Uterus (tissue), 4 donors: Measurements from ENCODE around the gene UQCRC1. TPM values are rescaled to one million over a fixed set of nuclear protein-coding genes. Genes with fewer than 3 reads are reported as not detected.

Experiments used
- DNase-seq, 2 donors: peaks; one replicate each; pipeline ENCODE4 v3.0.0-alpha.2; 2019 to 2020
- H3K27ac ChIP-seq, 2 donors: fragments of 200-600 bp; sonication (generic); 1 replicate in 1 of 2; 2 replicates in 1 of 2; pipeline ENCODE4 v1.5.1; 2016 to 2018
- H3K27me3 ChIP-seq, 2 donors: fragments of 200-600 bp; sonication (generic); one replicate each; pipeline ENCODE4 v1.5.1; 2018 to 2019; ENCODE audit warnings: control low read depth in 1 of 2
- H3K36me3 ChIP-seq, 2 donors: fragments of 200-600 bp; sonication (generic); one replicate each; pipeline ENCODE4 v1.5.1; 2019; ENCODE audit warnings: control low read depth in 1 of 2
- H3K4me1 ChIP-seq, 2 donors: fragments of 200-600 bp; sonication (generic); one replicate each; pipeline ENCODE4 v1.5.1; 2018 to 2019; ENCODE audit warnings: control low read depth in 1 of 2
- H3K4me3 ChIP-seq, 2 donors: fragments of 200-600 bp; sonication (generic); 1 replicate in 1 of 2; 2 replicates in 1 of 2; pipeline ENCODE4 v1.5.1; 2018 to 2019; ENCODE audit warnings: mild to moderate bottlenecking in 1 of 2
- H3K9me3 ChIP-seq, 2 donors: fragments of 200-600 bp; sonication (generic); one replicate each; pipeline ENCODE4 v1.5.1; 2019; ENCODE audit warnings: control low read depth in 1 of 2
- CTCF ChIP-seq, 4 experiments: fragments of 200-600 bp in 2 of 4; fragments of 450-650 bp in 2 of 4; sonication (generic) in 2 of 4; IDR thresholded peaks; one replicate each; pipeline ENCODE4 v1.5.1; 2016 to 2019; ENCODE audit warnings: antibody characterized with exemption in 4 of 4, mild to moderate bottlenecking in 2 of 4, moderate library complexity in 1 of 4
- POLR2A ChIP-seq, 2 donors: fragments of 450-650 bp; IDR thresholded peaks; one replicate each; pipeline ENCODE4 v1.6.1; 2016; ENCODE audit warnings: antibody characterized with exemption in 2 of 2, mild to moderate bottlenecking in 1 of 2, moderate library complexity in 1 of 2
- intact Hi-C: fragments of 100-400 bp; cut with DNase I; formaldehyde crosslinking; loops from one replicate; pipeline ENCODE4 v1.15.1; 2023; ENCODE audit warnings: low total_unique reads
- total RNA-seq, 4 donors: library from RNA; depleted of rRNA in 3 of 4; stranded (reverse); fragments of >200 nt in 3 of 4; gene quantifications; one replicate each; pipeline versions ENCODE4 v1.1.0 to v1.2.4, GENCODE V29; 2014 to 2023
- donor health status: DM: yes; HTN: yes; CAD: no.

The UQCRC1 gene
- total RNA-seq, 4 donors from 2014 or later = 54.4 to 409 (median 155) TPM

DNA sequence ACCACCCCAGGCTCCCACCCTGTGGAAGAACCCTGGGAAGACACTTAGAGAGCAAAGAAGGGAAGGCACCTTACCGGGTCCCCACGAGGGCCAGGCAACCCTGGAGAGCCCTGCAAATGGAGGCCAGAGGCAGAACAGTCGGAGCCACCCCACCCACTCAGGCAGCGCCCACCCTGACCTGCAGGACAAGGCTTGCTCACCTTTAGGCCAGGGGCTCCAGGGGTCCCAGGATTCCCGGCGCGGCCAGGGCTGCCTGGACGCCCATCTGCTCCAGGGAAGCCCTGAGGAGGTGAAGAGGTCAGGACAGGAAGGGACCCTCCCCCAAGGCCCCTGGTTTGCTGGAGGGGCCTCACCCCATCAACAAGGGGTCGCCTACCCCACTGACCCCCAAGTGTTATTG is 24.6 kb downstream of the UQCRC1 start:
- H3K27ac ChIP-seq = no peak overlapping the region
- intact Hi-C loops = no loop called here
- TF ChIP-seq POLR2A (IDR thresholded peaks at IDR 0.05) (no peak), CTCF (IDR thresholded peaks at IDR 0.05) (no peak)
- no peaks in the 10 kb centered on the region for H3K4me1 ChIP-seq
- H3K27me3 ChIP-seq = no peaks in the 10 kb centered on the region
- no peak for DNase-seq
- H3K36me3 ChIP-seq = no peaks in the 10 kb centered on the region
- H3K4me3 ChIP-seq = no peak overlapping the region
- no peaks in the 10 kb centered on the region for H3K9me3 ChIP-seq

DNA sequence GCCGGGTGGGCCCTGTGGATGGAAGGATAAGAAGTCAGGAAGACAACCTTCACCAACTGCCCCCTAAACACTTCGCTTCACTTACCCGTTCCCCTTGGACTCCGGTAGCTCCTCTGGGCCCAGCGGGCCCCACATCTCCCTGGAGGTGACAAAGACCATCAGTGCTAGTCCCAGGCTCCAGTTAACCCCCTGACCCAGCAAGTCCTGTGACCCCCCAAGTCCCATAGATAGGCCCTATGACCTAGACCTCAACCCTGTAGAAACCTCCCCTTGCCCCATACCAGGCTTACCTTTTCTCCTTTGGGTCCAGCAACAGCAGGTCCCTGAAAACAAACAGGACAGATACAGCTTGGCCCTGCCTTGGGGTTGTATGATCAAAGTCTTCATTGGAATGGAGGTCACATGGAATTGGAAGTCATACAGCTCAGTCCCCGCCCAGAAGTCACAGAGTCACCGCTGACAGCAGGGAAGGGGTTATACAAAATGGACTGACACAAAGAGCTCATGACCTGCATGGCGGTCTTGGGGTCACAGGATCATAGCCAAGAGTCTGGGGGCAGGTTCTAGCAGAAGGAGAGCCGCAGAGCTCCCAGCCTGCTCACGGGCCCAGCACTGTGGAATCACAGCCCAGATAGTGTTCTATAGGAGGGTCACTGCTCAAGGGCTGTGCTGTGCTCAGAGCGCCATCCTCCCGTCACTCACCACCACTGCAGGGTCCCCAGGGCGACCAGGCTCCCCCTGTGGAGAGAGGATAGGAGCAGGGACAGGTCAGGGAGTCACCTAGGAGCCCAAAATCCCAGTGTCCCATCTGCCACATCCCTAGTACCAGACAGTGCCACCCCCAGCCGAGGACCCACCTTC is 27.6 kb downstream of the UQCRC1 start:
- TF ChIP-seq CTCF (IDR thresholded peaks at IDR 0.05) = no peak
- no peak for TF ChIP-seq POLR2A (IDR thresholded peaks at IDR 0.05)
- Histone ChIP-seq H3K9me3 (no peaks in the 10 kb centered on the region), H3K36me3 (no peaks in the 10 kb centered on the region), H3K27me3 (no peaks in the 10 kb centered on the region), H3K4me3 (no peak overlapping the region), H3K4me1 (no peaks in the 10 kb centered on the region), H3K27ac (no peak overlapping the region)
- no peak for DNase-seq
- intact Hi-C loops = no loop called here

DNA sequence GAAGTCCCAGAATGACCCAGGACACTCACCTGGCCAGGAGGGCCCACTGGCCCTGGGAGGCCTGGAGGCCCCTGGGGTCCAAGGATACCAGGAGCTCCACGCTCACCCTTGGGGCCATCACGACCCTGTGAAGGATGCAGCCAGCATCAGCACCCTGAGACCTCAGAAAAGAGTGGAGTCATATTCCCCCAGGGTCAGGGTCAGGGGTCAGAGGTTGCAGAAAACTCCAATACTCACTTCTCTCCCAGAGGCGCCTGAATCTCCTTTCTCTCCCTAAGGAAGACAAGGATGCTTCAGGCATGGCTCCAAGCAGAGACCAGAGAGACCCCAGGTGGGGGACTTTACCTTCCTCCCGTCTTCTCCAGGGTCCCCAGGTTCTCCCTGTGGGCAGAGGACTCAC is 32.8 kb downstream of the UQCRC1 start:
- intact Hi-C loops = no loop called here
- DNase-seq = no peak
- Histone ChIP-seq H3K36me3 (no peaks in the 10 kb centered on the region), H3K27me3 (no peaks in the 10 kb centered on the region), H3K4me3 (no peak overlapping the region), H3K9me3 (no peaks in the 10 kb centered on the region), H3K27ac (no peak overlapping the region), H3K4me1 (no peaks in the 10 kb centered on the region)
- TF ChIP-seq POLR2A (IDR thresholded peaks at IDR 0.05) = no peak
- no peak for TF ChIP-seq CTCF (IDR thresholded peaks at IDR 0.05)

- no peak overlapping the region for H3K27ac ChIP-seq
- no peak overlapping the region for H3K4me3 ChIP-seq
- no peak for DNase-seq
- no peaks in the 10 kb centered on the region for H3K36me3 ChIP-seq
- intact Hi-C loops = no loop called here
- TF ChIP-seq POLR2A (IDR thresholded peaks at IDR 0.05) (no peak), CTCF (IDR thresholded peaks at IDR 0.05) (no peak)
- H3K27me3 ChIP-seq = no peaks in the 10 kb centered on the region
- H3K9me3 ChIP-seq = no peaks in the 10 kb centered on the region
- H3K4me1 ChIP-seq = no peaks in the 10 kb centered on the region
These were observed 34.1 kb downstream of the UQCRC1 start for GRCh38 chr3:48575366-48575765.

- Histone ChIP-seq H3K4me1 (no peaks in the 10 kb centered on the region), H3K9me3 (no peaks in the 10 kb centered on the region), H3K27ac (no peak overlapping the region), H3K4me3 (no peak overlapping the region), H3K27me3 (no peaks in the 10 kb centered on the region), H3K36me3 (no peaks in the 10 kb centered on the region)
- no peak for TF ChIP-seq POLR2A (IDR thresholded peaks at IDR 0.05)
- no peak for TF ChIP-seq CTCF (IDR thresholded peaks at IDR 0.05)
- intact Hi-C loops = no loop called here
- DNase-seq = no peak
These were observed 35.4 kb downstream of the UQCRC1 start for GRCh38 chr3:48573973-48574585.
